Left lung (tissue), 10 donors: ENCODE data around the gene KRT1. TPM values are rescaled to one million over a fixed set of nuclear protein-coding genes. Genes with fewer than 3 reads are reported as not detected.

ENCODE experiments used
- ATAC-seq: fragments of 200-7000 bp; cut with Tn5 transposase; one replicate; pipeline ENCODE4 v1.9.1; 2020; ENCODE audit warnings: moderate library complexity
- DNase-seq, 4 donors: peaks; one replicate each; pipeline ENCODE4 v3.0.0-alpha.2; 2013 to 2020
- H3K27ac ChIP-seq, 2 donors: fragments of 200-600 bp; sonication (generic) in 1 of 2; one replicate each; pipeline versions ENCODE4 v1.5.0 to v1.8.0; 2020 to 2021
- H3K27me3 ChIP-seq, 2 donors: fragments of 200-600 bp; sonication (generic) in 1 of 2; one replicate each; pipeline versions ENCODE4 v1.5.0 to v1.8.0; 2020 to 2021
- H3K36me3 ChIP-seq, 2 donors: fragments of 200-600 bp; sonication (generic) in 1 of 2; one replicate each; pipeline versions ENCODE4 v1.5.0 to v1.8.0; 2020 to 2021
- H3K4me1 ChIP-seq, 2 donors: fragments of 200-600 bp; one replicate each; pipeline ENCODE4 v1.8.0; 2021
- H3K4me3 ChIP-seq, 2 donors: fragments of 200-600 bp; sonication (generic) in 1 of 2; one replicate each; pipeline versions ENCODE4 v1.5.0 to v1.8.0; 2020 to 2021; ENCODE audit warnings: mild to moderate bottlenecking in 1 of 2
- H3K9me3 ChIP-seq, 2 donors: fragments of 200-600 bp; sonication (generic) in 1 of 2; one replicate each; pipeline versions ENCODE4 v1.5.0 to v1.8.0; 2020 to 2021
- CTCF ChIP-seq, 2 donors: fragments of 200-600 bp; sonication (generic) in 1 of 2; IDR thresholded peaks; one replicate each; pipeline versions ENCODE4 v1.5.0 to v1.8.0; 2021; ENCODE audit warnings: antibody characterized with exemption in 2 of 2
- intact Hi-C, 2 donors: fragments of 100-400 bp; cut with DNase I; formaldehyde crosslinking; loops; one replicate each; pipeline versions ENCODE4 v1.11.2 to v1.14.2; 2022
- polyA plus RNA-seq, 6 donors: library from polyadenylated mRNA; unstranded; fragments of 120-200 nt; gene quantifications; one replicate each; pipeline ENCODE4 v1.2.1, GENCODE V29; 2013; ENCODE audit not compliant: insufficient read length in 6 of 6
- total RNA-seq, 2 donors: library from RNA; stranded (reverse); fragmentation: NEBNext Ultra II Directional; extraction: Animal tissue kit (Norgen Biotek cat#: 25700); gene quantifications; one replicate each; pipeline ENCODE4 v1.2.1, GENCODE V29; 2021
- donor health status: DM: no; HTN: yes; CAD: no.
- donor health status: DM: no; HTN: no; CAD: no.

Gene KRT1
- total and polyA plus RNA-seq, 8 donors, result 0.33 to 0.95 (median 0.50) TPM; not detected in 1

GRCh38 chr12:52701281-52701680, 21.1 kb upstream of the KRT1 start:
- Histone ChIP-seq H3K36me3 (no peaks in the 10 kb centered on the region), H3K27me3 (peaks cover 0 to 67% of the 10 kb centered on the region in 2 donors), H3K4me3 (no peak overlapping the region), H3K9me3 (no peaks in the 10 kb centered on the region), H3K27ac (no peak overlapping the region), H3K4me1 (no peaks in the 10 kb centered on the region)
- TF ChIP-seq CTCF (IDR thresholded peaks at IDR 0.05), result no peak
- DNase-seq, result no peak
- intact Hi-C loops, result no loop called here
- no peak for ATAC-seq

GRCh38 chr12:52699960-52700359, 19.8 kb upstream of the KRT1 start:
- Histone ChIP-seq H3K4me3 (no peak overlapping the region), H3K27ac (no peak overlapping the region), H3K4me1 (no peaks in the 10 kb centered on the region), H3K9me3 (no peaks in the 10 kb centered on the region), H3K36me3 (no peaks in the 10 kb centered on the region), H3K27me3 (peaks cover 0 to 74% of the 10 kb centered on the region in 2 donors)
- no peak for ATAC-seq
- DNase-seq, result no peak
- TF ChIP-seq CTCF (IDR thresholded peaks at IDR 0.05), result no peak
- intact Hi-C loops, result no loop called here

GRCh38 chr12:52699373-52699772, 19.2 kb upstream of the KRT1 start:
- no peak overlapping the region for H3K4me3 ChIP-seq
- no peaks in the 10 kb centered on the region for H3K9me3 ChIP-seq
- no peak overlapping the region for H3K27ac ChIP-seq
- H3K4me1 ChIP-seq, result no peaks in the 10 kb centered on the region
- no peak for ATAC-seq
- no peaks in the 10 kb centered on the region for H3K36me3 ChIP-seq
- intact Hi-C loops, result no loop called here
- peaks cover 0 to 74% of the 10 kb centered on the region in 2 donors for H3K27me3 ChIP-seq
- TF ChIP-seq CTCF (IDR thresholded peaks at IDR 0.05), result no peak
- no peak for DNase-seq

- peaks cover 0 to 75% of the 10 kb centered on the region in 2 donors for H3K27me3 ChIP-seq
- H3K9me3 ChIP-seq, result no peaks in the 10 kb centered on the region
- TF ChIP-seq CTCF (IDR thresholded peaks at IDR 0.05), result no peak
- no peak overlapping the region for H3K27ac ChIP-seq
- ATAC-seq (no peak), DNase-seq (no peak)
- H3K4me3 ChIP-seq, result no peak overlapping the region
- intact Hi-C loops, result no loop called here
- H3K4me1 ChIP-seq, result no peaks in the 10 kb centered on the region
- H3K36me3 ChIP-seq, result no peaks in the 10 kb centered on the region
Observed at GRCh38 chr12:52698651-52699340, 18.6 kb upstream of the KRT1 start.

GRCh38 chr12:52697058-52697582, 16.9 kb upstream of the KRT1 start:
- H3K4me1 ChIP-seq, result no peaks in the 10 kb centered on the region
- ATAC-seq (no peak), DNase-seq (no peak)
- no peak for TF ChIP-seq CTCF (IDR thresholded peaks at IDR 0.05)
- H3K36me3 ChIP-seq, result no peaks in the 10 kb centered on the region
- peaks cover 3 to 75% of the 10 kb centered on the region in 2 donors for H3K27me3 ChIP-seq
- no peak overlapping the region for H3K27ac ChIP-seq
- H3K9me3 ChIP-seq, result no peaks in the 10 kb centered on the region
- intact Hi-C loops, result no loop called here
- H3K4me3 ChIP-seq, result no peak overlapping the region
